ENCODE measurements around the gene RNFT2.

Gene RNFT2

GRCh38 chr12:116870306-116870705, 132.2 kb downstream of the RNFT2 start:
- in situ Hi-C loops (cut with MboI; ENCODE audit: low sequenced_read_pairs) = no loop called here

DNA sequence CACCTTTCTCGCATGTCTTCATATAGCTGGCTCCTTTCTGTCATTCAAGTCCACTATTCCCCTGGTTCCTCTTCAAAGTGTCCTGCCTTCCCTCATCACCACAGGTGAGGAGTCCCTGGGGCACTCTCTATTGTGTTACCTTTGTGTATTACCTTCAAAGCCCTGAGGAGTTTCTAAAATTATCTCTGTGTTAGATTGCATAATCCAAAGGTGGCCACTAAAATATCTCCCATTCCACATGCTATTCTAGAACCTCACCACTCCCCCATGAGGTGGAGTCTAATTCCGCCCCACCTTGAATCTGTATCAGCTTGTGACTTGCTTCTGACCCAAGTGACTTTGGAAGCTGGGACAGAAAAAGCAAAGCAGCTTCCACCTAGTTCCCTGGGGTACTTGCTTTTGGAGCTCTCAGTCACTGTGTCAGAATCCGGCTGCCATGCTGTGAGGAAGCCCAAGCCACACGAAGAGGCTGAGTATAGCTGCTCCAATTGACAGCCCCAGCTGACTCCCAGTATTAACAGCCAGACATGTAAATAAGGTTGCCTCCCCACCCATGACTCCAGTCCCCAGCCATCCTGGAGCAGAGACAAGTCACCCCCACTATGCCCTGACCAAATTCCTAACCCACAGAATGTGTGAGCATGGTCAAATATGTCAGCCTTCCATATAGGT, 136.3 kb downstream of the RNFT2 start:
- in situ Hi-C loops (cut with MboI; ENCODE audit: low sequenced_read_pairs) = no loop called here

GRCh38 chr12:116876151-116876869, 138.2 kb downstream of the RNFT2 start:
- in situ Hi-C loops (cut with MboI; ENCODE audit: low sequenced_read_pairs) = no loop called here

DNA sequence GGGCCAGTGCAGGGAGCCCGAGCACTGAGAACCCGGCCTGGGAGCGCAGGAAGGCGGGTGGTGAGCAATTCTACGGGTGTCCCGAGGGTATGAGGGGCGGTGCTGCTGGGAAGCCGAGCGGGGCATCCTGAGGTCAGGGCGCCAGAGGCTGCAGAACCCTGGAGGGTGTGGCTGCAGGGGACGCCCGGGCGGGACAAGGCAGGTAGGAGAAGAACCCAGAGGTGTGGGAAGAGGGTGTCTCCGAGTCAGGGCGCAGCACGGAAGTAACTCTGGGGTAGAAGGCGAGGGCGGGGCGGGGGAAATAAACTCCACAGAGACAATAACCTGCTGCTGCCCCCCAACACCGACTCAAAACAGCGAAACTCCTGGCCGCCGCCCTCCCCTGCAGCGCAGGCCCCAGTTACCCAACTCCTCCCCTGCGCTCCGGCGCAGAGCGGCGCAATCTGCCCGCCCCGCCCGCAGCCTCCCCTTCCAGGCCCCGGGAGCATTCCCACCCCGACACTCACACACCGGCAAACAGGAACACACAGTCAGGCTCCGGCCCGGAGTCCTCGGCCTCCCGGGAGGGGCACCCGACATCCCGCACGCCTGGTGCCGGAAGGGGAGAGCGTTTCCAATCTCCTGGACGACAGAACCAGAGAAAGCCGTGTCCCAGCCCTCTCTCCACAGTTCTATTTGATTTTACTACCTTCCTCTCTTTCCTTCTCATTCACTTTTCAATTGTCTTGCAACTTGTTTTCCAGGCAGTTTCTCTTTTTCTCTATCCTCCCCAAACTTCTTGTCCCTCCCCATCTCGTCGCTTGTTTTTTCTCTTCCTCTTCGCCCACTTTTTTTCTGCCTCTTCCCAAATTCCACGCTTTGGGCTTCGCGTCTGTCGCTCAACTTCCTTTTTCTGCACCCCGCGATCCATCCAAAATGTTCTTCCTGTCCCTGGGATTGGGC, 140.7 kb downstream of the RNFT2 start:
- in situ Hi-C loops (cut with MboI; ENCODE audit: low sequenced_read_pairs) = no loop called here

DNA sequence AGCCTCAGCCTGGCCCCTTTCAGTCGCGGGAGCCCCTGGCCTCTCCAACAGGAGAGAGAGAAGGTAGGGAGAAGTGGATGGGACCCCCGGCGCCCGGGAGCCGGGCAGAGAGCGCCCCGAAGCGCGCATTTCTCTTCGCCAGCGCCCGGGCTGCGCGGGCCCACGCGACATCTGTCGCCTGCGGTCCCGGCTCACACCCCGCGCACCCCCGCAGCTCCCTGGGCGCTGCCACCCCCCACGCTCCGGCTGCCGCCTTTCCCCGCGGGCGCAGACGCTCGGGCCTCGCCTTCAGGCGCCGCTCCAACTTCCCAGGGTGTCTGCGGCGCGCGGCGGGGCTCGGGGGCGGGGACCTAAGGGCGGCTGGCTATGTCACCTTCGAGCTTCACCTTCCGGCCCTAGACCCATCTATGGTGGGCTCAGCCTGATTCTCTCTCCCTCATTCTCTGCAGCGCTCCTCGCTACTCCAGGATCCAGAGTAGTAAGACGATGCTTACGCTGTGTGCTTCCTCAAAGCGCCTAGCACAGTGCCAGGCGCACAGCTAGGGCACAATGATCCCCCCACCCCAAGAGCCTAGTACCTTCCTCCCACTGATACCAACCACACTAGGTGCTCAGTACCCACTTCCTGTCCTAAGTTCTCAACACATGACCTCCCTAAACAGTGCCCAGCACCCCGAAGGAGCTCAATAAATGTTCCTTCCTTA, 141.5 kb downstream of the RNFT2 start:
- in situ Hi-C loops (cut with MboI; ENCODE audit: low sequenced_read_pairs) = no loop called here

- in situ Hi-C loops (cut with MboI; ENCODE audit: low sequenced_read_pairs) = no loop called here
These were observed 142.2 kb downstream of the RNFT2 start for GRCh38 chr12:116880213-116880816.

GRCh38 chr12:116880817-116881324, 142.8 kb downstream of the RNFT2 start:
- in situ Hi-C loops (cut with MboI; ENCODE audit: low sequenced_read_pairs) = no loop called here

DNA sequence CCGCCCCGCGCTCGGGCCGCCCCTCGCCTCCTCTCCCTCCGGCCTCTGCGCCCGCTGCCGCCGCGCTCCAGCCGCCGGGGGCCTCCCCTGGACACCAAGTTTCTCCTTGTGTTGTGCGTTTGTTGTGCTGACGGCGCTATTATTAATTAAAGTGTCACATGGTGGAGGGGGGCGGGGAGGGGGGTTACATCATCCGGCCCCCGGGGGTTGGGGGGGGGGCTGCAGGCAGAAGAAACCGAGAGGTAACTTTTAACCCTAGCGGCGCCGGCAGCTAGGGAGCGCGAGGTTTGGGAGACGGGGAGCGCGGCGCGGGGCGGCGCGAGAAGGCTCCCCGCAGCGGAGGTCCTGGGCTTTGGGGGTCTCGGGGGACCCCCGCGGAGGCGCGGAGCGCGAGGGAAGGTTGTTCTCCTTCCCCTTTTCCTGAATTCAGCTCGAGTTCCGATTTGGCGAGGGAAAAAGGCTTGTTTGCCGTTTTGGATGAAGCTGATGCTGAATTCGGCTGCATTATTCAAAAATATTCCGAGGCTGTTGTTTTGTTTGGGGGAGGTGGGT, 143.3 kb downstream of the RNFT2 start, which contains the start of gene HRK:
Gene HRK, minus strand, starts transcription at position 117 of the 552 bp plus-strand sequence. CDS start 134 bp downstream, outside the sequence.
- in situ Hi-C loops (cut with MboI; ENCODE audit: low sequenced_read_pairs) = no loop called here

DNA sequence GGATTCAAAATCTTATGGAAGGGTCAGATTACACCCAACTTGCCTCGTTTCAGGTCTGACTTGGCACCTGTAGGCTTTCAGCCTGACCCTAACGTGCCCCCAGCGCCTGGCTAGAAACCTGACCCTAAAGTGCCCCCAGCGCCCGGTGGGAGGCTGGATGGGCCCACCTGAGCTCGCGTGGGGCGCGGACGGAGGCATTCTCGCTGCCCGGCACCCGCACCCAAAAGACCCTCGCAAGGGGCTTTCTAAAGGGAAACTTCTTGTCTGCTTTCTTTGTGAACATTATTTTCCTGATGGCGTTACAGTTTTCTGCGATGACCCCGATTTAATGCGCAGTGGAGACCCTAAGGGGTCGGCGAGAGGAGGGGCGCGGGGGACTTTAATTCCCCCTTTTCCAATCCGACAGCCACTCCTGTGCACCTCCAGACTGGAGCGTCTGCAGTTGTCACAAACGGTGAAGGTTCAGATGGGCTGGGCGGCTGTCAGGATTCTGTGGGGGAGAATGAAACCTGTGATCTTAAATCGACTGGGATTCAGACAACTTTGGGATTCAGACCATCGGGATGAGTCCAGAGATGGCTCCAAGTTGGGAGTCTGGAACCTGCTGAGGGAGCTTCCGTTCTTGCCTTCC, 143.9 kb downstream of the RNFT2 start:
- in situ Hi-C loops (cut with MboI; ENCODE audit: low sequenced_read_pairs) = no loop called here

- in situ Hi-C loops (cut with MboI; ENCODE audit: low sequenced_read_pairs) = no loop called here
These were observed 144.6 kb downstream of the RNFT2 start for GRCh38 chr12:116882742-116883141.

DNA sequence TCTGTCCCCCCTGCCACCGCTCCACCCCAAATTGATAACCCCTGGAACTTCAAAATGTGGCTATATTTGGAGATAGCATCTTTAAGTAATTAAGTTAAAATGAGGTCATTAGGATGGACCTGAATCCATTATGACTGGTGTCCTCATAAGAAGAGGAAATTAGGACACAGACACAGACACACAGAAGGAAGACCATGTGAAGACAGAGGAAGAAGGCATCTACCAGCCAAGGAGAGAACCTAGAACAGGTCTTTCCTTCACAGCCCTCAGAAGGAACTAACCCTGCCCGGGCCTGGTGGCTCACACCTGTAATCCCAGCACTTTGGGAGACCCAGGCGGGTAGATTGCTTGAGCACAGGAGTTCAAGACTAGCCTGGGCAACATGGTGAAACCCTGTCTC, 146.8 kb downstream of the RNFT2 start:
- in situ Hi-C loops (cut with MboI; ENCODE audit: low sequenced_read_pairs) = no loop called here

DNA sequence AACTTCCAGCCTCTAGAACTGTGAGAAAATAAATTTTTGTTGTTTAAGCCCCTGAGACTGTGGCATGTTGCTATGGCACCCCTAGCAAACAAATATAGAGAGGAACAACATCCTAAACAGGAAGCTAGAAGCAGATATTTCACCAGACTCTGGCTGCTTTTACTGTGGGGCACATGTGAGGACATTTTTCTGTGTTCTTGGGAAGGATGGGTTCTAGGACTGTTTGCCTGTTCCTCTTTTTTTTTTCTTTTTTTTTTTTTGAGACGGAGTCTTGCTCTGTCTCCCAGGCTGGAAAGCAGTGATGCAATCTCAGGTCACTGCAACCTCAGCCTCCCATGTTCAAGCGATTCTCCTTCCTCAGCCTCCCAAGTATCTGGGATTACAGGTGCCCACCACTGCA, 147.4 kb downstream of the RNFT2 start:
- in situ Hi-C loops (cut with MboI; ENCODE audit: low sequenced_read_pairs) = no loop called here

- in situ Hi-C loops (cut with MboI; ENCODE audit: low sequenced_read_pairs) = no loop called here
These were observed 149.1 kb downstream of the RNFT2 start for GRCh38 chr12:116887244-116887643.

DNA sequence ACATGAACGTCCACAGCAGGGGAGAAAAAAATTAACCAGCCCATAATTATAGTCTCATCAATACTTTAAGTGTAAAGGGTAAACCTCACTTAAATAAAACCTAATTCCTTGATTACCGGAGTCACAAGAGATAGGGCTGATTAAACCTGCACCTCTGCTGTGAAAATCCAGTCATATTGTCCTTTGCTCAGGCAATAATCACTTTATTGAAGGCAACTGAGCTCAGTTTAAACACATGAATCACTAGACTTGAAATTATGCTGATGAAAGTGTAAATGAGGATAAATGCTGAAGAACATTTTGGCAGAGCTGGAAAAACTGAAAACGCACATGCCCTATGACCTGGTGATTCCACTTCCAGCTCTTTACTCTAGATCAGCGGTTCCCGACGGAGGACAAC, 149.8 kb downstream of the RNFT2 start:
- in situ Hi-C loops (cut with MboI; ENCODE audit: low sequenced_read_pairs) = no loop called here

- in situ Hi-C loops (cut with MboI; ENCODE audit: low sequenced_read_pairs) = no loop called here
These were observed 152.2 kb downstream of the RNFT2 start for GRCh38 chr12:116890330-116890729.

GRCh38 chr12:116891019-116891418, 152.9 kb downstream of the RNFT2 start:
- in situ Hi-C loops (cut with MboI; ENCODE audit: low sequenced_read_pairs) = no loop called here

DNA sequence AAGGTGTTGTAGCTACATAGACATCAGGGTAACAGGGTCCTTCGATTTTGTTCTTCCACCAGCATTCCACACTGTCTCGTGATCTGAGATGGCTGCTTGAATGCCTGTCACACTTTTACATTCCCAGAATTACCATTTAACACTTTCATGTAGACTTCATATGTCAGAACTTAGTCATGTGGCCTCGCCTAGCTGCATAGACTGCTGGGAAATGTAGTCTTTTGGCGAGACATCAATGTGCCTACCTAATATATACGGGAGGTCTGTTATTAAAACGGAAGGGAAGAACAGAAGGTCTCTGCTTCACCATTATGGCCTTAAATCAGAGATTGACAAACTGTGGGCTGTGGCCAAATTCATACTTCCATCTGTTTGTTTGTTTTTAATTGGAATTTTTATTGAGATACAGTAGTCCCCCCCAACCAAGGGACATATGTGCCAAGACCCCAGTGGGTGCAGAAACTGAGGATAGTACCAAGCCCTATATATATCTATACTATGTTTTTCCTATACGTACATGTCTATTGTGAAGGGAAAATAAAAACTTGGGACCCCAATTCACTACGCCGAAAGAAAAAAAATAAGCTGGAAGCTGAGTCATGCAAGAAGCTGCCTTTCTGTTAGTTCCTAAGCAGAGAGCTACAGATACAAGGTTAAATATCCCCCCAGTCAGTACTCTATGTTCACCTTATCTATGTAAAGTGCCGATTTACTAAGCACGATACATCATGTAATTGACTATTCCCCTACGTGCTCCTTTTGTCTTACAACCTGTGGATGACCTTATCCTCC, 154.4 kb downstream of the RNFT2 start:
- in situ Hi-C loops (cut with MboI; ENCODE audit: low sequenced_read_pairs) = no loop called here

GRCh38 chr12:116894913-116895312, 156.8 kb downstream of the RNFT2 start:
- in situ Hi-C loops (cut with MboI; ENCODE audit: low sequenced_read_pairs) = no loop called here
